Endothelial cell of umbilical vein (primary cell): ENCODE measurements around the gene JPT2. TPM values are rescaled to one million over a fixed set of nuclear protein-coding genes. Genes with fewer than 3 reads are reported as not detected.

Experiments
- BruUV-seq: library from RNA; stranded (reverse); fragments of 400-500 nt; replicated peaks from 2 replicates; lab custom pipeline; 2021; lab: Mats Ljungman, UMichigan
- CTCF ChIA-PET: fragments of 300-600, 350-600 bp; sonication (Branson Sonifier 250); formaldehyde crosslinking; loops from one replicate; lab custom pipeline; 2021; ENCODE audit warnings: antibody characterized with exemption, inconsistent platforms; lab: Charles Lee
- POLR2A ChIA-PET: fragments of 300-600, 350-600 bp; sonication (Branson Sonifier 250); formaldehyde crosslinking; loops from one replicate; lab custom pipeline; 2021; ENCODE audit warnings: antibody characterized with exemption, inconsistent platforms; lab: Charles Lee
- DNase-seq: peaks from one replicate; pipeline ENCODE4 v3.0.0-alpha.2; 2011; ENCODE audit warnings: low read depth, low spot score
- FAIRE-seq: peaks from 2 replicates; lab custom pipeline; 2011; peaks lifted over from hg19 to GRCh38; lab: Jason Lieb, UNC
- H2AFZ ChIP-seq: 2 replicates; pipeline ENCODE4 v1.6.0; 2012; ENCODE audit warnings: low read depth, low read length, control low read depth, inconsistent platforms
- H3K27ac ChIP-seq: 2 replicates; pipeline ENCODE4 v1.5.1; 2011; ENCODE audit warnings: low read depth, mild to moderate bottlenecking, control low read depth, low read length, moderate library complexity; ENCODE audit not compliant: insufficient read depth
- H3K27me3 ChIP-seq, 2 experiments: 2 replicates each; pipeline versions ENCODE4 v1.6.0 to v1.6.1; 2011; ENCODE audit warnings: low read length in 2 of 2, mixed read lengths in 1 of 2; ENCODE audit not compliant: control insufficient read depth in 2 of 2, insufficient read depth in 2 of 2
- H3K36me3 ChIP-seq, 2 experiments: 2 replicates in 1 of 2; 3 replicates in 1 of 2; pipeline ENCODE4 v1.5.1; 2011; ENCODE audit warnings: low read length in 2 of 2, mild to moderate bottlenecking in 1 of 2, moderate library complexity in 1 of 2; ENCODE audit not compliant: control insufficient read depth in 2 of 2, insufficient read depth in 2 of 2; ENCODE audit errors: extremely low read depth in 1 of 2
- H3K4me1 ChIP-seq: 3 replicates; pipeline ENCODE4 v1.5.1; 2011; ENCODE audit warnings: mild to moderate bottlenecking, low read length; ENCODE audit not compliant: control insufficient read depth, insufficient read depth; ENCODE audit errors: extremely low read depth
- H3K4me2 ChIP-seq: 2 replicates; pipeline ENCODE4 v1.6.1; 2011; ENCODE audit warnings: low read length, control low read depth, mixed read lengths; ENCODE audit not compliant: insufficient read depth
- H3K4me3 ChIP-seq, 3 experiments: fragments of 200-600 bp in 1 of 3; sonication (generic), shearing (Covaris generic) in 1 of 3; replicated peaks in 1 of 3; 2 replicates each; pipeline ENCODE4 v1.5.1; 2011 to 2016; ENCODE audit warnings: control low read depth in 3 of 3, low read length in 3 of 3, mild to moderate bottlenecking in 2 of 3, inconsistent platforms in 1 of 3, low read depth in 1 of 3, moderate library complexity in 1 of 3; ENCODE audit not compliant: insufficient read depth in 1 of 3
- H3K79me2 ChIP-seq: 2 replicates; pipeline ENCODE4 v1.6.0; 2012; ENCODE audit warnings: low read length, inconsistent platforms; ENCODE audit not compliant: control insufficient read depth, insufficient read depth
- H3K9ac ChIP-seq: replicated peaks from 2 replicates; pipeline ENCODE3; 2011; ENCODE audit warnings: low read length, control low read depth; ENCODE audit not compliant: insufficient read depth; ENCODE audit errors: extremely low read depth
- H3K9me1 ChIP-seq: replicated peaks from 3 replicates; pipeline ENCODE4 v1.6.0; 2011; ENCODE audit warnings: mild to moderate bottlenecking, low read length; ENCODE audit not compliant: control insufficient read depth, insufficient read depth; ENCODE audit errors: extremely low read depth
- H3K9me3 ChIP-seq: replicated peaks from 2 replicates; pipeline ENCODE4 v1.5.1; 2012; ENCODE audit warnings: low read length, inconsistent platforms; ENCODE audit not compliant: control insufficient read depth, insufficient read depth
- H4K20me1 ChIP-seq: replicated peaks from 2 replicates; pipeline ENCODE3; 2011; ENCODE audit warnings: mild to moderate bottlenecking, low read length; ENCODE audit not compliant: control insufficient read depth, insufficient read depth; ENCODE audit errors: extremely low read depth
- CTCF ChIP-seq, 2 donors: IDR thresholded peaks; 1 replicate in 1 of 2; 2 replicates in 1 of 2; pipeline ENCODE4 v1.5.1; 2011; ENCODE audit warnings: low read length in 2 of 2, mild to moderate bottlenecking in 2 of 2, moderate library complexity in 2 of 2, control low read depth in 1 of 2, inconsistent platforms in 1 of 2, low read depth in 1 of 2; ENCODE audit not compliant: insufficient read depth in 1 of 2; ENCODE audit errors: extremely low read depth in 1 of 2
- EZH2 ChIP-seq: IDR thresholded peaks from 2 replicates; pipeline ENCODE4 v1.6.1; 2012; ENCODE audit warnings: borderline replicate concordance, low read depth, mild to moderate bottlenecking, moderate library complexity, low read length, inconsistent platforms; ENCODE audit not compliant: severe bottlenecking
- FOS ChIP-seq: IDR thresholded peaks from 2 replicates; pipeline ENCODE4 v1.6.1; 2011; ENCODE audit warnings: mild to moderate bottlenecking, low read length, moderate library complexity, borderline replicate concordance; ENCODE audit not compliant: insufficient read depth
- GATA2 ChIP-seq: IDR thresholded peaks from 2 replicates; pipeline ENCODE4 v1.7.0; 2011; ENCODE audit warnings: low read depth, mild to moderate bottlenecking, moderate library complexity, mixed read lengths, low read length; ENCODE audit not compliant: insufficient read length, insufficient read depth
- JUN ChIP-seq: IDR thresholded peaks from 2 replicates; pipeline ENCODE4 v1.6.1; 2011; ENCODE audit warnings: borderline replicate concordance, low read depth; ENCODE audit not compliant: insufficient read length, insufficient read depth
- MYC ChIP-seq: IDR thresholded peaks from one replicate; pipeline ENCODE4 v1.6.1; 2011; ENCODE audit warnings: mild to moderate bottlenecking, low read depth, low read length
- POLR2A ChIP-seq: IDR thresholded peaks from 2 replicates; pipeline ENCODE4 v1.6.1; 2012; ENCODE audit warnings: low read depth, mild to moderate bottlenecking, control low read depth, low read length
- POLR2AphosphoS5 ChIP-seq: IDR thresholded peaks from 2 replicates; pipeline ENCODE4 v1.6.1; 2012; ENCODE audit warnings: low read depth, mild to moderate bottlenecking, control low read depth, low read length, moderate library complexity; ENCODE audit not compliant: insufficient read depth
- dilution Hi-C: fragments of 300-500 bp; cut with MboI; formaldehyde crosslinking; loops from one replicate; pipeline ENCODE4 v1.15.0; 2019; ENCODE audit warnings: low sequenced_read_pairs; ENCODE audit not compliant: extremely low pct_ligation_motif_present
- intact Hi-C: fragments of 100-400 bp; cut with micrococcal nuclease; formaldehyde crosslinking; loops from one replicate; pipeline ENCODE4 v1.10.0; 2022
- polyA plus RNA-seq, 4 experiments: library from polyadenylated mRNA; depleted of rRNA in 3 of 4; stranded (reverse) in 3 of 4; unstranded in 1 of 4; fragments of >200 nt; gene quantifications; 2 replicates each; pipeline versions ENCODE4 v1.2.1 to v1.2.3, GENCODE V29; 2011 to 2012; ENCODE audit warnings: missing spikeins in 1 of 4
- total RNA-seq: library from RNA; stranded (reverse); gene quantifications from 2 replicates; pipeline ENCODE4 v1.2.3, GENCODE V29; 2021
- TF ChIP-seq, protein P1 (sequence below): IDR thresholded peaks from 2 replicates; pipeline ENCODE4 v1.6.1; 2011; ENCODE audit not compliant: insufficient read depth, insufficient read length

The JPT2 gene
- total and polyA plus RNA-seq, 2 donors (not counting 3 experiments of a cell fraction or from before 2014, with no cell fraction given), result 35.8 to 93.3 TPM

GRCh38 chr16:1712791-1713261, 34.7 kb downstream of the JPT2 start:
- H3K9ac ChIP-seq, result no peak overlapping the region
- ChIA-PET POLR2A (no interaction called here), CTCF (no interaction called here)
- peak; percentile 55 for FAIRE-seq
- peaks cover 1% of the 10 kb centered on the region for H3K4me1 ChIP-seq
- no peaks in the 10 kb centered on the region for H4K20me1 ChIP-seq
- BruUV-seq, result no TSS peak
- H3K9me1 ChIP-seq, result no peaks in the 10 kb centered on the region
- no peak overlapping the region for H3K4me3 ChIP-seq
- peak; percentile 38 for DNase-seq
- no peaks in the 10 kb centered on the region for H3K27me3 ChIP-seq
- no peak overlapping the region for H2AFZ ChIP-seq
- no peaks in the 10 kb centered on the region for H3K36me3 ChIP-seq
- intact Hi-C loops, result no loop called here
- no peak overlapping the region for H3K4me2 ChIP-seq
- H3K27ac ChIP-seq, result no peak overlapping the region
- H3K9me3 ChIP-seq, result no peaks in the 10 kb centered on the region
- peaks cover 74% of the 10 kb centered on the region for H3K79me2 ChIP-seq
- TF ChIP-seq FOS (no peak), MYC (no peak), EZH2 (no peak), CTCF (IDR thresholded peaks at IDR 0.05; ENCODE audit: extremely low read depth in 1 of 2, insufficient read depth in 1 of 2, low read depth in 1 of 2, low read length in 2 of 2) (no peak), GATA2 (no peak), POLR2A (no peak), POLR2AphosphoS5 (no peak), JUN (no peak)
- TF ChIP-seq, protein P1, sequence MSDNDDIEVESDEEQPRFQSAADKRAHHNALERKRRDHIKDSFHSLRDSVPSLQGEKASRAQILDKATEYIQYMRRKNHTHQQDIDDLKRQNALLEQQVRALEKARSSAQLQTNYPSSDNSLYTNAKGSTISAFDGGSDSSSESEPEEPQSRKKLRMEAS, result no peak
- dilution Hi-C loops, result no loop called here
